Skeletal muscle tissue (tissue), 4 donors: ENCODE results near the gene PROP1. TPM values are rescaled to one million over a fixed set of nuclear protein-coding genes. Genes with fewer than 3 reads are reported as not detected.
"Not testable (repeated sequence)": the region's sequence is repeated elsewhere in the genome, so short reads cannot be mapped to it uniquely, and the experiment has no call there.

Source experiments
- H3K27ac ChIP-seq: one replicate; pipeline ENCODE4 v1.7.0; 2013; ENCODE audit warnings: mild to moderate bottlenecking, low read depth, low read length, inconsistent platforms
- H3K27me3 ChIP-seq, 3 donors: one replicate each; pipeline ENCODE4 v1.7.0; 2013; ENCODE audit warnings: low read length in 3 of 3; ENCODE audit not compliant: control insufficient read depth in 3 of 3, insufficient read depth in 3 of 3
- H3K36me3 ChIP-seq, 3 donors: one replicate each; pipeline ENCODE4 v1.7.0; 2013; ENCODE audit warnings: low read length in 3 of 3; ENCODE audit not compliant: control insufficient read depth in 3 of 3, insufficient read depth in 3 of 3
- H3K4me1 ChIP-seq, 3 donors: one replicate each; pipeline ENCODE4 v1.7.0; 2013; ENCODE audit warnings: low read length in 3 of 3, mild to moderate bottlenecking in 3 of 3; ENCODE audit not compliant: control insufficient read depth in 3 of 3, insufficient read depth in 3 of 3
- H3K4me3 ChIP-seq, 3 donors: one replicate each; pipeline ENCODE4 v1.7.0; 2013; ENCODE audit warnings: low read length in 3 of 3
- H3K9ac ChIP-seq, 3 donors: one replicate each; pipeline ENCODE4 v1.7.0; 2013; ENCODE audit warnings: low read length in 3 of 3, mild to moderate bottlenecking in 3 of 3, moderate library complexity in 2 of 3, low read depth in 1 of 3
- H3K9me3 ChIP-seq, 3 donors: one replicate each; pipeline ENCODE4 v1.7.0; 2013; ENCODE audit warnings: low read length in 3 of 3; ENCODE audit not compliant: control insufficient read depth in 3 of 3
- total RNA-seq: library from RNA; depleted of rRNA; stranded (reverse); fragments of >200 nt; gene quantifications from one replicate; pipeline ENCODE4 v1.2.3, GENCODE V29; 2014
- donor health status: Osteomylitis.

Gene PROP1
- not detected for total RNA-seq

DNA sequence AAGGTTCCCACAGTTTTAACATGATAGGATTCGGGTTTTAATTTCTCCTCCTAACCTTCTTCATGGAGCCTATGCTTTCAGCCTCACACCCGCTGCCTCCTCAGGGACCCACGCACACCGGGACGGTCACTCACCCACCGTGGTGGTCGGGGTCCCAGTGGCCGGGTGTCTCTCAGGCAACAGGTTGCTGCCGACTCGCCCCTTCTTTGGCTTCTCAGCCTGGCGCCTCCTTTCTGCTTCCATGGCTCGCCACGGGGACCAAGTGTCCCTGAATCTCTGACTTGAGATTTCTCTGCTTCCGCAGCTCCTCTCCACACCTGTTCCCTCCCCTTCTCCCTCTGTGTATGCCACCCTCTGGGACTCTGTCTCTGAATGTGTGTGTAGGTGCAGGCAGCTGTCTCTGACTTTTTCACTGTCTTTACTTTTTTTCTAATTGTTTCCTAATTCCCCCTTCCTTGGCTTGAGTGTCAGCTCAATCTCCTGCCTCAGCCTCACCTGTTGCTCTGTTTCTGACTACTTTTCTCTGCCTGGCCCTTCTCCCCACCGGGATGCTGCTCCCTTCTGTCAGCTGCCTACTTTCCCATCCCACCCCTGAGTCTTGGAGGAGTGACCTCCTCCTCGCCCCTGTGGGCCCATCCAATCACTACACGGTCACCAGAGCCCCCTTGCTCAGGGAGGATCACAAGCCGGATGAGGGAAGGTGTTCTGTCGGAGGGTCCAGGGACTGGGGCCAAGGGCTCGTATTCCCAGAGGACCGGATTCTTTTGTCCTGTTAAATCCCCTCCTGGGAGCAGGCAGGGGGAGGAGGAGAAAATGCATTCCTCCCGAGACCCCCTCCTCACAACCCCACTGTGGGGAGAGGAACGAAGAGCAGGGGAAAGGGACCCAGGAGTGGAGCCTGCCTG lies at the start of gene PROP1:
Gene PROP1, minus strand, starts transcription at position 552 of the 905 bp plus-strand sequence. Its CDS starts 309 bp downstream, at position 243.
- Histone ChIP-seq H3K36me3 (no peaks in the 10 kb centered on the region), H3K9ac (no peak within 1 kb of the TSS), H3K4me3 (no peak within 1 kb of the TSS), H3K27ac (no peak within 1 kb of the TSS), H3K27me3 (peaks cover 30 to 36% (median 35%) of the 10 kb centered on the region in 3 donors), H3K4me1 (no peaks in the 10 kb centered on the region), H3K9me3 (no peaks in the 10 kb centered on the region)

- not testable (repeated sequence) for H3K9me3 ChIP-seq, H3K27ac ChIP-seq, H3K36me3 ChIP-seq, H3K27me3 ChIP-seq, H3K4me3 ChIP-seq, H3K4me1 ChIP-seq, H3K9ac ChIP-seq
These were observed 23.5 kb upstream of the PROP1 start for GRCh38 chr5:178019379-178020030.

DNA sequence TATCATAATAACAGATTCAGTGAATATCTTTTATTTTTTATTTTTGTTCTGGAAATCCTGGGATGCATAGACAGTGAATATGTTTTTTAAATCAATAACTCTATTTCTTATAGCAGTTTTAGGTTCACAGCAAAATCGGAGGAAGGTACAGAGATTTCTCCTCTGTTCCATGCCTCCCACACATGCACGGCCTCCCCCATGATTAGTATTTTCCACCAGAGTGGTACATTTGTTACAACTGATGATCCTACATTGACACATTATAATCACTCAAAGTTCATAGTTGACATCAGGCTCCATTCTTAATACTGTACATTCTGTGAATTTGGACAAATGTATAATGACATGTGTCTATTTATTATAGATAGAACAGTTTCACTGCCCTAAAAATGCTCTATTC lies 16.7 kb upstream of the PROP1 start:
- H3K27me3 ChIP-seq, H3K9ac ChIP-seq, H3K27ac ChIP-seq, H3K9me3 ChIP-seq, H3K4me3 ChIP-seq, H3K4me1 ChIP-seq, H3K36me3 ChIP-seq: not testable (repeated sequence)

GRCh38 chr5:178011816-178012554 lies 15.9 kb upstream of the PROP1 start:
- not testable (repeated sequence) for H3K36me3 ChIP-seq

DNA sequence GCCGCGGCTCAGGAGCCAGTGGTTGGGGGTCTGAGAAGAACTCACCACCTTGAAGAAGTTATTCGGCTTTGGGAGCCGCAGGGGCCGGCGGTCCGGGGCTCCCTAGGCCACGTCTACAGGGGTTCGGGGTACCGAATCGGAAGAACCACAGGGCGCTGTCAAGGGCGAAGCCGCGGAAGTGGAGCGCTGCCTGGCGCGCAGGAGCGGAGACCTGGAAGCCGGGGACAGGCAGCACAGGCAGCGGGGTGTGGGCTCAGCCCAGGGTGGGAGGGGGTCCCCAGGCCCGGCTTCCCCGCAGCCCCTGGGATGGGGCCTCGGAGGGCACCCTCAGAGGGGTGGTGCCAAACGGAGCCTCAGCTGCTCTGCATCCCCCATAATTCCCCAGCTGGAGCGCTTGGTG lies 11.2 kb upstream of the PROP1 start:
- H3K27me3 ChIP-seq, H3K4me1 ChIP-seq, H3K36me3 ChIP-seq, H3K27ac ChIP-seq, H3K9ac ChIP-seq, H3K9me3 ChIP-seq: not testable (repeated sequence)
- peak overlapping the region in 1 of 3 donors; percentile 36 for H3K4me3 ChIP-seq

More at GRCh38 chr5:178011816-178012554, 15.9 kb upstream of the PROP1 start:
- not testable (repeated sequence) for H3K9me3 ChIP-seq, H3K27me3 ChIP-seq, H3K9ac ChIP-seq, H3K27ac ChIP-seq, H3K4me1 ChIP-seq, H3K4me3 ChIP-seq

DNA sequence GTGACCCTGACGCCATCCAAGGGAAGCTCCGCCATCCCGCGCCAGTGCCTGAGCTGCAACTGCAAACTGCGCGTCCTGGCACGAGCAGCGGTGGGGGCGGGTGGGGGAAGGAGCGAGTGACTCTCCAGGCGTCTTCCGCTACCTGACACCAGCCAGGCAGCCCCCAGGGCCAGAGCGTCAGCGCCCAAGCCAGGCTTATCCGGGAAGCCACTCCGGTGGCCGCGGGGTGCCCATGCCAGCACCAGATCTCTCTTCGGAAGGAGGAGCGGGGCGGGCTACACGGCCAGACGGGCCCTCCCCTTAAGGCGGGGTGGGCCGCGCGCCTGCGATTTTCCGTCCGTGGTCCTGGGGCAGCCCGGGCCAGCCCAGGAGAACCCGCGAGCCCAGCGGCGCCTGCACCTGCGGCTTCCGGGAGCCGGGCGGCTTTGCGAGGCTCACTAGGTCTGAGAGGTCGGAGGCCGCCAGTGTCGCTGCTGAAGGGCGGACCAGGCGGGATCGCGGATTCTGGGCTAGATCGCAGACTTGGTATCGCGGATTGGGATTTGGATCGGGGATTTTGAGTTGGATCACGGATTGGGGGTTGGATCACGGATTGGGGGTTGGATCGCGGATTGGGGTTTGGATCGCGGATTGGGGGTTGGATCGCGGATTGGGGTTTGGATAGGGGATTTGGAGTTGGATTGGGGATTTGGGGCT lies 10.6 kb upstream of the PROP1 start:
- Histone ChIP-seq H3K9ac (peak overlapping the region in 1 of 3 donors; percentile 23), H3K4me3 (peak overlapping the region in 1 of 3 donors; percentile 36)
- not testable (repeated sequence) for H3K27ac ChIP-seq, H3K4me1 ChIP-seq, H3K36me3 ChIP-seq, H3K9me3 ChIP-seq, H3K27me3 ChIP-seq

GRCh38 chr5:178006181-178006535 lies 10.1 kb upstream of the PROP1 start:
- H3K36me3 ChIP-seq, H3K27ac ChIP-seq, H3K4me1 ChIP-seq, H3K27me3 ChIP-seq, H3K9ac ChIP-seq, H3K9me3 ChIP-seq, H3K4me3 ChIP-seq: not testable (repeated sequence)

GRCh38 chr5:177997846-177998245 lies 1.8 kb upstream of the PROP1 start:
- no peaks in the 10 kb centered on the region for H3K9me3 ChIP-seq
- H3K9ac ChIP-seq, result no peak overlapping the region
- no peak overlapping the region for H3K4me3 ChIP-seq
- H3K36me3 ChIP-seq, result no peaks in the 10 kb centered on the region
- H3K27me3 ChIP-seq, result peaks cover 33 to 36% (median 35%) of the 10 kb centered on the region in 3 donors
- no peaks in the 10 kb centered on the region for H3K4me1 ChIP-seq
- H3K27ac ChIP-seq, result no peak overlapping the region

- Histone ChIP-seq H3K4me3 (no peak overlapping the region), H3K9me3 (no peaks in the 10 kb centered on the region), H3K27me3 (peaks cover 33 to 36% (median 35%) of the 10 kb centered on the region in 3 donors), H3K36me3 (no peaks in the 10 kb centered on the region), H3K9ac (no peak overlapping the region), H3K4me1 (no peaks in the 10 kb centered on the region), H3K27ac (no peak overlapping the region)
These were observed 1.3 kb upstream of the PROP1 start for GRCh38 chr5:177997319-177997670.
